Activated CD4-positive, alpha-beta T cell treated with anti-CD3 and anti-CD28 coated beads for 36 hours (primary cell): ENCODE measurements around the gene CEACAM16. TPM values are rescaled to one million over a fixed set of nuclear protein-coding genes. Genes with fewer than 3 reads are reported as not detected.
A peak's percentile ranks its signal among the peaks of the same experiment; 100 is the strongest.

Experiments used
- ATAC-seq: fragments of 200-7000 bp; cut with Tn5 transposase; one replicate; pipeline ENCODE4 v1.10.0; 2021; ENCODE audit warnings: mild to moderate bottlenecking, moderate library complexity
- CTCF ChIA-PET: fragments of 350-600 bp; sonication (Branson Sonifier 250); formaldehyde crosslinking; loops from one replicate; lab custom pipeline; 2021; ENCODE audit warnings: antibody characterized with exemption; lab: Charles Lee
- POLR2A ChIA-PET: fragments of 350-600 bp; sonication (Branson Sonifier 250); formaldehyde crosslinking; loops from one replicate; lab custom pipeline; 2021; ENCODE audit warnings: antibody characterized with exemption, inconsistent platforms; lab: Charles Lee
- DNase-seq: peaks from one replicate; pipeline ENCODE4 v3.0.0-alpha.2; 2020
- H3K27ac Mint-ChIP-seq: one replicate; pipeline ENCODE4 v1.8.0; 2021; ENCODE audit warnings: mixed read lengths
- H3K27me3 Mint-ChIP-seq: one replicate; pipeline ENCODE4 v1.8.0; 2021; ENCODE audit warnings: mixed read lengths
- H3K36me3 Mint-ChIP-seq: one replicate; pipeline ENCODE4 v1.8.0; 2021; ENCODE audit warnings: low read depth, mixed read lengths
- H3K4me1 Mint-ChIP-seq: one replicate; pipeline ENCODE4 v1.8.0; 2021; ENCODE audit warnings: mixed read lengths
- H3K4me3 Mint-ChIP-seq: one replicate; pipeline ENCODE4 v1.8.0; 2021; ENCODE audit warnings: mild to moderate bottlenecking, moderate library complexity, mixed read lengths
- H3K9me3 Mint-ChIP-seq: one replicate; pipeline ENCODE4 v1.8.0; 2021; ENCODE audit warnings: low read depth, mixed read lengths
- intact Hi-C, 2 experiments: fragments of 100-400 bp; cut with DNase I in 1 of 2; cut with micrococcal nuclease in 1 of 2; formaldehyde crosslinking; loops; one replicate each; pipeline versions ENCODE4 v1.14.2 to v1.15.1; 2022 to 2024; cut with DNase I, micrococcal nuclease
- total RNA-seq, 2 experiments: library from RNA; stranded (reverse); gene quantifications; one replicate each; pipeline ENCODE4 v1.2.3, GENCODE V29; 2021

CEACAM16 gene
- total RNA-seq, 2 experiments from 2014 or later = not detected

GRCh38 chr19:44746946-44747738 lies 48.2 kb downstream of the CEACAM16 start:
- H3K36me3 Mint-ChIP-seq = peaks cover 29% of the 10 kb centered on the region
- intact Hi-C loops = loop anchor here (1.0 to 5.0 kb wide), 12 partner anchors 23 to 1285 kb away; partner anchors contain the start of genes BLOC1S3 (in 1 of the 2), CLPTM1 (in 1 of the 2), RELB (in 1 of the 2) and TRAPPC6A (in 1 of the 2)
- DNase-seq (peak; percentile 98), ATAC-seq (peak; percentile 85)
- ChIA-PET CTCF (no interaction called here), POLR2A (no interaction called here)
- no peaks in the 10 kb centered on the region for H3K9me3 Mint-ChIP-seq
- peak overlapping the region; percentile 95 for H3K27ac Mint-ChIP-seq
- peaks cover 43% of the 10 kb centered on the region for H3K4me1 Mint-ChIP-seq
- H3K4me3 Mint-ChIP-seq = peak overlapping the region; percentile 91
- H3K27me3 Mint-ChIP-seq = no peaks in the 10 kb centered on the region

- no peaks in the 10 kb centered on the region for H3K27me3 Mint-ChIP-seq
- peak overlapping the region; percentile 95 for H3K27ac Mint-ChIP-seq
- POLR2A ChIA-PET = no interaction called here
- ATAC-seq (peak; percentile 37), DNase-seq (peak; percentile 65)
- peaks cover 51% of the 10 kb centered on the region for H3K4me1 Mint-ChIP-seq
- no peaks in the 10 kb centered on the region for H3K9me3 Mint-ChIP-seq
- peak overlapping the region; percentile 91 for H3K4me3 Mint-ChIP-seq
- intact Hi-C loops = loop anchor here (1.0 to 5.0 kb wide), 13 partner anchors 22 to 1286 kb away; partner anchors contain the start of genes BLOC1S3 (in 1 of the 2), CLPTM1 (in 1 of the 2), RELB (in 1 of the 2) and SMG9 (in 1 of the 2)
- H3K36me3 Mint-ChIP-seq = peaks cover 37% of the 10 kb centered on the region
- CTCF ChIA-PET = no interaction called here
Measured at GRCh38 chr19:44747739-44748425, 48.9 kb downstream of the CEACAM16 start.

- peak; percentile 87 for DNase-seq
- H3K27me3 Mint-ChIP-seq = no peaks in the 10 kb centered on the region
- peaks cover 40% of the 10 kb centered on the region for H3K36me3 Mint-ChIP-seq
- no peaks in the 10 kb centered on the region for H3K9me3 Mint-ChIP-seq
- peak; percentile 42 for ATAC-seq
- peaks cover 52% of the 10 kb centered on the region for H3K4me1 Mint-ChIP-seq
- POLR2A ChIA-PET = no interaction called here
- peak within 1 kb of the TSS; percentile 95 for H3K27ac Mint-ChIP-seq
- intact Hi-C loops = loop anchor here in 1 of 2 experiments (2.0 to 5.0 kb wide), 3 partner anchors 759 to 1286 kb away; partner anchors contain the start of genes SMG9 and VASP
- H3K4me3 Mint-ChIP-seq = peak within 1 kb of the TSS; percentile 94
- CTCF ChIA-PET = interaction anchor here (1.3 to 2.0 kb wide), 3 partner anchors 22 to 92 kb away, joined by 3 to 11 read pairs (median 7); no protein-coding TSS in a partner anchor
Measured at GRCh38 chr19:44748426-44749254, 49.7 kb downstream of the CEACAM16 start, which contains the start of gene BCL3. BCL3 (plus strand) TSS chr19:44748708; CDS start chr19:44748791, 83 bp downstream.

- peaks cover 46% of the 10 kb centered on the region for H3K36me3 Mint-ChIP-seq
- peak overlapping the region; percentile 94 for H3K4me3 Mint-ChIP-seq
- ATAC-seq (no peak), DNase-seq (no peak)
- no peaks in the 10 kb centered on the region for H3K9me3 Mint-ChIP-seq
- intact Hi-C loops = loop anchor here in 1 of 2 experiments (2.0 to 5.0 kb wide), 3 partner anchors 758 to 1287 kb away; partner anchors contain the start of genes SMG9 and VASP
- ChIA-PET CTCF (interaction anchor here (0.6 to 2.0 kb wide), 4 partner anchors 21 to 92 kb away, joined by 3 to 11 read pairs (median 5); no protein-coding TSS in a partner anchor), POLR2A (interaction anchor here (0.6 kb wide), 1 partner anchor 17 kb away, joined by 3 read pairs; no protein-coding TSS in a partner anchor)
- no peaks in the 10 kb centered on the region for H3K27me3 Mint-ChIP-seq
- H3K27ac Mint-ChIP-seq = peak overlapping the region; percentile 86
- peaks cover 52% of the 10 kb centered on the region for H3K4me1 Mint-ChIP-seq
Measured at GRCh38 chr19:44749292-44749691, 50.3 kb downstream of the CEACAM16 start.

- Mint-ChIP-seq H3K27ac (peak overlapping the region; percentile 86), H3K36me3 (peaks cover 52% of the 10 kb centered on the region), H3K9me3 (no peaks in the 10 kb centered on the region), H3K27me3 (no peaks in the 10 kb centered on the region), H3K4me1 (peaks cover 57% of the 10 kb centered on the region), H3K4me3 (peak overlapping the region; percentile 94)
- CTCF ChIA-PET = interaction anchor here (1.3 to 2.0 kb wide), 3 partner anchors 21 to 93 kb away, joined by 3 to 11 read pairs (median 7); no protein-coding TSS in a partner anchor
- intact Hi-C loops = loop anchor here in 1 of 2 experiments (2.0 to 10.0 kb wide), 8 partner anchors 163 to 1855 kb away; partner anchors contain the start of genes CALM3, GEMIN7, SMG9 and VASP
- ATAC-seq (no peak), DNase-seq (no peak)
- POLR2A ChIA-PET = no interaction called here
Measured at GRCh38 chr19:44749994-44750393, 51.0 kb downstream of the CEACAM16 start.

GRCh38 chr19:44752123-44752815 lies 53.3 kb downstream of the CEACAM16 start:
- no peaks in the 10 kb centered on the region for H3K9me3 Mint-ChIP-seq
- H3K4me1 Mint-ChIP-seq = peaks cover 50% of the 10 kb centered on the region
- CTCF ChIA-PET = interaction anchor here (0.6 to 2.0 kb wide), 4 partner anchors 14 to 108 kb away, joined by 3 to 16 read pairs (median 4); partner anchors contain the start of gene PVR
- no peak for DNase-seq
- peak overlapping the region; percentile 97 for H3K27ac Mint-ChIP-seq
- peaks cover 68% of the 10 kb centered on the region for H3K36me3 Mint-ChIP-seq
- POLR2A ChIA-PET = interaction anchor here (0.7 to 1.1 kb wide), 2 partner anchors 13 to 28 kb away, joined by 5 to 6 read pairs; no protein-coding TSS in a partner anchor
- ATAC-seq = no peak
- H3K4me3 Mint-ChIP-seq = peak overlapping the region; percentile 94
- H3K27me3 Mint-ChIP-seq = no peaks in the 10 kb centered on the region
- intact Hi-C loops = loop anchor here in 1 of 2 experiments (2.0 to 10.0 kb wide), 6 partner anchors 165 to 1853 kb away; partner anchors contain the start of genes CALM3, GEMIN7, PPP1R37 and ZNF180

GRCh38 chr19:44752816-44753625 lies 54.1 kb downstream of the CEACAM16 start:
- DNase-seq (peak; percentile 98), ATAC-seq (peak; percentile 79)
- H3K27ac Mint-ChIP-seq = peak overlapping the region; percentile 97
- CTCF ChIA-PET = interaction anchor here (1.2 to 2.0 kb wide), 5 partner anchors 13 to 29 kb away, joined by 3 to 16 read pairs (median 4); no protein-coding TSS in a partner anchor
- no peaks in the 10 kb centered on the region for H3K9me3 Mint-ChIP-seq
- intact Hi-C loops = loop anchor here (1.0 to 10.0 kb wide), 12 partner anchors 8 to 1852 kb away; partner anchors contain the start of genes CALM3 (in 1 of the 2), CLPTM1 (in 1 of the 2), GEMIN7 (in 1 of the 2) and PPP1R37 (in 1 of the 2)
- H3K4me3 Mint-ChIP-seq = peak overlapping the region; percentile 94
- H3K4me1 Mint-ChIP-seq = peaks cover 54% of the 10 kb centered on the region
- H3K27me3 Mint-ChIP-seq = no peaks in the 10 kb centered on the region
- peaks cover 73% of the 10 kb centered on the region for H3K36me3 Mint-ChIP-seq
- POLR2A ChIA-PET = interaction anchor here (0.8 to 1.6 kb wide), 4 partner anchors 11 to 201 kb away, joined by 4 to 5 read pairs (median 5); no protein-coding TSS in a partner anchor

- peaks cover 78% of the 10 kb centered on the region for H3K36me3 Mint-ChIP-seq
- H3K4me3 Mint-ChIP-seq = peak overlapping the region; percentile 94
- intact Hi-C loops = loop anchor here (1.0 to 10.0 kb wide), 12 partner anchors 8 to 1851 kb away; partner anchors contain the start of genes CALM3 (in 1 of the 2), CLPTM1 (in 1 of the 2), GEMIN7 (in 1 of the 2) and PPP1R37 (in 1 of the 2)
- ChIA-PET POLR2A (interaction anchor here (0.8 to 1.6 kb wide), 4 partner anchors 12 to 201 kb away, joined by 4 to 5 read pairs (median 5); no protein-coding TSS in a partner anchor), CTCF (interaction anchor here (0.7 to 2.0 kb wide), 6 partner anchors 12 to 176 kb away, joined by 3 to 16 read pairs (median 4); no protein-coding TSS in a partner anchor)
- H3K27ac Mint-ChIP-seq = peak overlapping the region; percentile 97
- ATAC-seq = no peak
- no peak for DNase-seq
- H3K27me3 Mint-ChIP-seq = no peaks in the 10 kb centered on the region
- H3K9me3 Mint-ChIP-seq = no peaks in the 10 kb centered on the region
- peaks cover 57% of the 10 kb centered on the region for H3K4me1 Mint-ChIP-seq
Measured at GRCh38 chr19:44753626-44753931, 54.6 kb downstream of the CEACAM16 start.
